Hepatocyte (in vitro differentiated cells): ENCODE measurements around the gene NSRP1.

Experiments used
- CTCF ChIP-seq: fragments of 200-600 bp; sonication (generic); IDR thresholded peaks from 2 replicates; pipeline ENCODE4 v1.5.1; 2016; ENCODE audit warnings: antibody characterized with exemption, mild to moderate bottlenecking; ENCODE audit not compliant: poor library complexity
- EZH2 ChIP-seq: fragments of 200-600 bp; sonication (generic); IDR thresholded peaks from 2 replicates; pipeline ENCODE4 v1.6.1; 2016; ENCODE audit warnings: antibody characterized with exemption, mild to moderate bottlenecking, borderline replicate concordance
- EZH2phosphoT487 ChIP-seq: fragments of 200-600 bp; sonication (generic); IDR thresholded peaks from one replicate; pipeline ENCODE4 v1.6.1; 2018; ENCODE audit warnings: antibody characterized with exemption, mild to moderate bottlenecking, low read depth, moderate library complexity; ENCODE audit not compliant: unreplicated experiment, severe bottlenecking

GRCh38 chr17:30197416-30197815, 80.8 kb downstream of the NSRP1 start:
- TF ChIP-seq EZH2, result no peak
- TF ChIP-seq CTCF, result no peak
- no peak for TF ChIP-seq EZH2phosphoT487
